Measurements from ENCODE around the gene TCN2.
"Not testable (repeated sequence)": the region's sequence is repeated elsewhere in the genome, so short reads cannot be mapped to it uniquely, and the experiment has no call there.

TCN2 gene

GRCh38 chr22:30665266-30665665 lies 58.3 kb downstream of the TCN2 start:
- no peak overlapping the region for H3K9ac ChIP-seq (ENCODE audit: low read length)
- no peak overlapping the region for H3K4me3 ChIP-seq (ENCODE audit: low read length)
- H3K27me3 ChIP-seq (ENCODE audit: control insufficient read depth, insufficient read depth, low read length): no peaks in the 10 kb centered on the region
- no peaks in the 10 kb centered on the region for H3K9me3 ChIP-seq (ENCODE audit: control insufficient read depth, low read length)
- H3K4me1 ChIP-seq (ENCODE audit: control insufficient read depth, insufficient read depth, low read length): peaks cover 15% of the 10 kb centered on the region
- H3K36me3 ChIP-seq (ENCODE audit: control insufficient read depth, insufficient read depth, low read length): no peaks in the 10 kb centered on the region

DNA sequence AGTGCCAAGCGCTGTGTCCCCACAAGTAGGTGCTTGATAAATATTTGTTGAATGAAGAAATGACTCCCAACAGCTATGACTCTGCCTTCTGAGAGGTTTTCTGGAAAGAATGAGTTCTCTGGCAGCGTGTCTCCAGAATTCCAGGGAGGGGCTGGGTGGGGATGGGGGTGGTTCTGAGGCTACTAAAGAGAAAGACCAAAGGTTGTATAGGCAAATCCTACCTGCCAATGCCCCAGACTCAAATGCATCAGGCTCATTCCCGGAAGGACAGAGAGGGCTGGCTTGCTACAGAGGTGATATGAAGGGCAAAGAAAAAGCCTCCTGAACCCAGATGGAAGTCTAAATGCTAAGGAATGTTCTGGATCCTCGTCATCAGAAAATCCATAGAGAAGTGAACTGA lies 58.8 kb downstream of the TCN2 start:
- Histone ChIP-seq H3K4me3 (ENCODE audit: low read length) (no peak overlapping the region), H3K36me3 (ENCODE audit: control insufficient read depth, insufficient read depth, low read length) (no peaks in the 10 kb centered on the region), H3K4me1 (ENCODE audit: control insufficient read depth, insufficient read depth, low read length) (peaks cover 15% of the 10 kb centered on the region), H3K9me3 (ENCODE audit: control insufficient read depth, low read length) (no peaks in the 10 kb centered on the region), H3K27me3 (ENCODE audit: control insufficient read depth, insufficient read depth, low read length) (no peaks in the 10 kb centered on the region), H3K9ac (ENCODE audit: low read length) (no peak overlapping the region)

- H3K9me3 ChIP-seq (ENCODE audit: control insufficient read depth, low read length): no peaks in the 10 kb centered on the region
- H3K27me3 ChIP-seq (ENCODE audit: control insufficient read depth, insufficient read depth, low read length): no peaks in the 10 kb centered on the region
- H3K4me3 ChIP-seq (ENCODE audit: low read length): peak overlapping the region; percentile 94
- H3K9ac ChIP-seq (ENCODE audit: low read length): peak overlapping the region; percentile 87
- H3K36me3 ChIP-seq (ENCODE audit: control insufficient read depth, insufficient read depth, low read length): no peaks in the 10 kb centered on the region
- H3K4me1 ChIP-seq (ENCODE audit: control insufficient read depth, insufficient read depth, low read length): peaks cover 15% of the 10 kb centered on the region
Observed at GRCh38 chr22:30667107-30667493, 60.1 kb downstream of the TCN2 start.

- H3K9me3 ChIP-seq (ENCODE audit: control insufficient read depth, low read length): no peaks in the 10 kb centered on the region
- peak within 1 kb of the TSS; percentile 87 for H3K9ac ChIP-seq (ENCODE audit: low read length)
- no peaks in the 10 kb centered on the region for H3K36me3 ChIP-seq (ENCODE audit: control insufficient read depth, insufficient read depth, low read length)
- H3K4me3 ChIP-seq (ENCODE audit: low read length): peak within 1 kb of the TSS; percentile 94
- peaks cover 15% of the 10 kb centered on the region for H3K4me1 ChIP-seq (ENCODE audit: control insufficient read depth, insufficient read depth, low read length)
- H3K27me3 ChIP-seq (ENCODE audit: control insufficient read depth, insufficient read depth, low read length): no peaks in the 10 kb centered on the region
Observed at GRCh38 chr22:30667494-30668385, 60.8 kb downstream of the TCN2 start, which contains the start of gene DUSP18. TSS of gene DUSP18 (minus strand) at chr22:30667875. CDS start at chr22:30664003, 3,872 bp downstream.

DNA sequence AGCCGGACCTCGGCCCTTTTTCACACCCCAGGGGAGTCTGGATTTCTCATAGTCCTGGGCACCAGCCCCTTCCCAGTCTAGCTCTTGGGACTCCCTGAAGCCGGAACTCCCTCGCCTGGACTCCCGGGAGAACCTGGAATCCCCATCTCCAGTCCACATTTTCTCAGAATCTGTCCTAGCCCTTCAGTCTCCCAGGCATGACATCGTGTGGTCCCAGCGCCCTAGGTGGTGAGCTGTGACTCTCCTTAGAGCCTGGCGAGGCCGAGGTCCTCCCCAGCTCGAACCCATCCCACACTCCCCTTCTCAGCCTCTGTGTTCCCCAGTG lies 61.4 kb downstream of the TCN2 start:
- Histone ChIP-seq H3K36me3 (ENCODE audit: control insufficient read depth, insufficient read depth, low read length) (no peaks in the 10 kb centered on the region), H3K9me3 (ENCODE audit: control insufficient read depth, low read length) (no peaks in the 10 kb centered on the region), H3K4me1 (ENCODE audit: control insufficient read depth, insufficient read depth, low read length) (peaks cover 15% of the 10 kb centered on the region), H3K4me3 (ENCODE audit: low read length) (peak overlapping the region; percentile 94), H3K9ac (ENCODE audit: low read length) (peak overlapping the region; percentile 87), H3K27me3 (ENCODE audit: control insufficient read depth, insufficient read depth, low read length) (no peaks in the 10 kb centered on the region)

DNA sequence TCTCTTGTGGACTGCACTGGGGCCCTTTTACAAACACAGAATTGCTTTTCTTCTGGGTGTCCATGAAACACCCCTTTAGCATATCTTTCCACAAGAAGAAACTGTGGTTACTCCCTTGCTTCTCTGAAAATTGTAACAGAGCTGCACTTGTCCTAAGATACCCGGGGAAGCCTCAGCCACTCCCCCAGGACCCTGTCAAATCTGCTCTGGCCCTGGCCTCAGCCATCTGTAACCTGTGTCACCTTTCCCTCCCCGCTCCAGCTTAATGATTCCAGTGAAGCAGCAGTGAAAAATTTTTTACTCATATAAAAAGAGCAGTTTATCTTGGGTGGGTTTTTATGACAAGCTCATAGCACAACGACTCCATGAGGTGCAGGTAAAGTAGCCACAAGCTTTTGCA lies 64.1 kb downstream of the TCN2 start:
- Histone ChIP-seq H3K4me3 (ENCODE audit: low read length) (no peak overlapping the region), H3K4me1 (ENCODE audit: control insufficient read depth, insufficient read depth, low read length) (peaks cover 15% of the 10 kb centered on the region), H3K9ac (ENCODE audit: low read length) (no peak overlapping the region), H3K27me3 (ENCODE audit: control insufficient read depth, insufficient read depth, low read length) (no peaks in the 10 kb centered on the region), H3K9me3 (ENCODE audit: control insufficient read depth, low read length) (no peaks in the 10 kb centered on the region), H3K36me3 (ENCODE audit: control insufficient read depth, insufficient read depth, low read length) (no peaks in the 10 kb centered on the region)

DNA sequence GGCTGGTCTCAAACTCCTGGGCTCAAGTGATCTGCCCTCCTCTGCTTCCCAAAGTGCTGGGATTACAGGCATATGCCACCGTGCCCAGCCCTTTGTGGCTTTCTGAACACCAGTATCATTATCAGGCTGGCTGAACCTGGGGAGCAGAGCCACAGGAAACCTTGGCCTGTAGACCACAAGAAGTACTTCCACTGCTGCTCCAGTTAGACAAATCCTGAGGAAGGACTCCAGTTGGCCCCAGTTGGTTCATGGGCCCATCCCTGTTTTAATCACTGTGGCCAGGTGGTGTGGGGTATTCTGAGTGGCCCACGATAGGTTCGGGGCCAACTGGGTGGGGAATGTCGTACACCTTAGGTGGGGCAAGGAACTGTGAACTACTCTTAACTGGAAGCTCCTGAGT lies 66.2 kb downstream of the TCN2 start:
- Histone ChIP-seq H3K36me3 (ENCODE audit: control insufficient read depth, insufficient read depth, low read length) (no peaks in the 10 kb centered on the region), H3K4me3 (ENCODE audit: low read length) (no peak overlapping the region), H3K4me1 (ENCODE audit: control insufficient read depth, insufficient read depth, low read length) (peaks cover 5% of the 10 kb centered on the region), H3K9me3 (ENCODE audit: control insufficient read depth, low read length) (no peaks in the 10 kb centered on the region), H3K9ac (ENCODE audit: low read length) (no peak overlapping the region), H3K27me3 (ENCODE audit: control insufficient read depth, insufficient read depth, low read length) (peaks cover 6% of the 10 kb centered on the region)

- Histone ChIP-seq H3K36me3 (ENCODE audit: control insufficient read depth, insufficient read depth, low read length) (no peaks in the 10 kb centered on the region), H3K9me3 (ENCODE audit: control insufficient read depth, low read length) (no peaks in the 10 kb centered on the region), H3K4me1 (ENCODE audit: control insufficient read depth, insufficient read depth, low read length) (no peaks in the 10 kb centered on the region), H3K27me3 (ENCODE audit: control insufficient read depth, insufficient read depth, low read length) (peaks cover 6% of the 10 kb centered on the region), H3K4me3 (ENCODE audit: low read length) (no peak overlapping the region), H3K9ac (ENCODE audit: low read length) (no peak overlapping the region)
Observed at GRCh38 chr22:30674482-30674881, 67.5 kb downstream of the TCN2 start.

DNA sequence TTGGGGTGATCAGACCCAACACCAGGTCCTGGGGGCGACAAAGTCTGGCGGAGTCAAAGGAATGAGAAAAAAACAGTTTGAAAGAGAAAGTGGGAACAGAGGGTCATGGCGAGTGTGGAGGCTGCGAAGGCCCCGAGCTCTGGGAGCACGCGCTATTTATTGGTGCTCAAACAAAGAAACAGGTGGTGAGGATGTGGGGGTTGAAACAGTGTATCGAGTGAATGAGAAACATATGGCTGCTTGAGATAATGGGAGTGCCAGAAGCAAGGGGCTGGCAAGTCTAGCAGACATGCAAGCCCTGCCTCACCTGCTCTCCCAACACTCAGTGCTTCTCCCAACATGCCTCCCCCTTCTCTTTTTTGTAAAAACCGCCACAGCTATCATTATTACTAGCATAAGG lies 68.5 kb downstream of the TCN2 start:
- Histone ChIP-seq H3K9me3 (ENCODE audit: control insufficient read depth, low read length) (no peaks in the 10 kb centered on the region), H3K27me3 (ENCODE audit: control insufficient read depth, insufficient read depth, low read length) (peaks cover 6% of the 10 kb centered on the region), H3K4me1 (ENCODE audit: control insufficient read depth, insufficient read depth, low read length) (no peaks in the 10 kb centered on the region), H3K4me3 (ENCODE audit: low read length) (no peak overlapping the region), H3K9ac (ENCODE audit: low read length) (no peak overlapping the region), H3K36me3 (ENCODE audit: control insufficient read depth, insufficient read depth, low read length) (no peaks in the 10 kb centered on the region)

DNA sequence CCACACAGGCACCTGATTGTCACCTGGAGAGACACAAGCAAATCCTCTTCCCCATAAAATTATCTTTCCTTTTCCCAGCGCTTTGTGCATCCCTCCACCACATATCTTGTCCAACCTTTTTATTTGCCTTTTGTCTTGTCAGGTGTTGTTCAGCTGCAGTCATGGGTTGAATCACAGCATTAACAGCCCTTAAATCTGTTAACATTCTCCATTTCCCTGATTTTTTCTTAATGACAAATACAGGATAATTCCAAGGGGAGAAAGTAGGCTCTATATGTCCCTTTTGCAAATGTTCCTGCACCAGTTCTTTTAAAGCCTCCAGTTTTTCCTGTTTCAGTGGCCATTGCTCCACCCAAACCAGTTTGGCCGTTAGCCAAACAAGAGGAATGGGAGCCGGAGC lies 69.6 kb downstream of the TCN2 start:
- not testable (repeated sequence) for H3K9ac ChIP-seq (ENCODE audit: low read length); H3K4me3 ChIP-seq (ENCODE audit: low read length); H3K4me1 ChIP-seq (ENCODE audit: control insufficient read depth, insufficient read depth, low read length); H3K36me3 ChIP-seq (ENCODE audit: control insufficient read depth, insufficient read depth, low read length); H3K27me3 ChIP-seq (ENCODE audit: control insufficient read depth, insufficient read depth, low read length); H3K9me3 ChIP-seq (ENCODE audit: control insufficient read depth, low read length)
